ENCODE results near the gene MLF2. TPM values are rescaled to one million over a fixed set of nuclear protein-coding genes. Genes with fewer than 3 reads are reported as not detected.

MLF2 gene
- total RNA-seq, 1 donor from 2014 or later, result 102 TPM

DNA sequence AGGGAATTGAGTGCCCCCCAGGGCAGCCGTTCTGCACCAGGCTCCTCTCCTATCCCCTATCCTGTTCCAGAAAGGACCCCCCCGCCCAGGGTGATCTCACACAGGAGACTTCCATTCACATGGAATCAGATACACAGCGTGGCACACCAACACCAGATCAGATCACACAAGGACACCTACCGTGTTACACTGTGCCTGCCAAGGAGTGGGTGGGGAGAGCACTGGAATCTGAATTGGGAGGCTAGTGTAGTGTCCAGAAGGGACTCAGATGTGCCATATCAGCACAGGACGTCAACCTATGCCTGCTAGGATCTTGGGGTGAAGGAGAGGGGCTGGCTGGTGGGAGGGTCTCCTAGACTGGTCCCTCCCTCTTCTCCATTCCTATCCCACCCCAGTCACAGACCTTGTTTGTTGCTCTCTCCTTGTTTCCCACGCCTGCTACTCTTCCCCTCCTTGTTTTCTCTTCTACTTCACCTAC is 15.5 kb upstream of the MLF2 start:
- Mint-ChIP-seq H3K36me3 (ENCODE audit: low read depth) (no peaks in the 10 kb centered on the region), H3K4me1 (peaks cover 36% of the 10 kb centered on the region), H3K27me3 (peaks cover 57% of the 10 kb centered on the region), H3K9me3 (no peaks in the 10 kb centered on the region), H3K4me3 (peak overlapping the region; percentile 21), H3K27ac (peak overlapping the region; percentile 25)
- no peak for DNase-seq
- POLR2A ChIA-PET, result interaction anchor here (1.6 kb wide), 1 partner anchor 45 kb away, joined by 3 read pairs; the partner anchor contains the start of gene COPS7A
- ATAC-seq (ENCODE audit: low read depth), result no peak
- intact Hi-C loops (cut with micrococcal nuclease), result no loop called here
- TF ChIP-seq, protein P1, sequence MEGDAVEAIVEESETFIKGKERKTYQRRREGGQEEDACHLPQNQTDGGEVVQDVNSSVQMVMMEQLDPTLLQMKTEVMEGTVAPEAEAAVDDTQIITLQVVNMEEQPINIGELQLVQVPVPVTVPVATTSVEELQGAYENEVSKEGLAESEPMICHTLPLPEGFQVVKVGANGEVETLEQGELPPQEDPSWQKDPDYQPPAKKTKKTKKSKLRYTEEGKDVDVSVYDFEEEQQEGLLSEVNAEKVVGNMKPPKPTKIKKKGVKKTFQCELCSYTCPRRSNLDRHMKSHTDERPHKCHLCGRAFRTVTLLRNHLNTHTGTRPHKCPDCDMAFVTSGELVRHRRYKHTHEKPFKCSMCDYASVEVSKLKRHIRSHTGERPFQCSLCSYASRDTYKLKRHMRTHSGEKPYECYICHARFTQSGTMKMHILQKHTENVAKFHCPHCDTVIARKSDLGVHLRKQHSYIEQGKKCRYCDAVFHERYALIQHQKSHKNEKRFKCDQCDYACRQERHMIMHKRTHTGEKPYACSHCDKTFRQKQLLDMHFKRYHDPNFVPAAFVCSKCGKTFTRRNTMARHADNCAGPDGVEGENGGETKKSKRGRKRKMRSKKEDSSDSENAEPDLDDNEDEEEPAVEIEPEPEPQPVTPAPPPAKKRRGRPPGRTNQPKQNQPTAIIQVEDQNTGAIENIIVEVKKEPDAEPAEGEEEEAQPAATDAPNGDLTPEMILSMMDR (IDR thresholded peaks at IDR 0.05), result no peak
- CTCF ChIA-PET, result interaction anchor here (1.1 kb wide), 1 partner anchor 9 kb away, joined by 3 read pairs; no protein-coding TSS in a partner anchor

DNA sequence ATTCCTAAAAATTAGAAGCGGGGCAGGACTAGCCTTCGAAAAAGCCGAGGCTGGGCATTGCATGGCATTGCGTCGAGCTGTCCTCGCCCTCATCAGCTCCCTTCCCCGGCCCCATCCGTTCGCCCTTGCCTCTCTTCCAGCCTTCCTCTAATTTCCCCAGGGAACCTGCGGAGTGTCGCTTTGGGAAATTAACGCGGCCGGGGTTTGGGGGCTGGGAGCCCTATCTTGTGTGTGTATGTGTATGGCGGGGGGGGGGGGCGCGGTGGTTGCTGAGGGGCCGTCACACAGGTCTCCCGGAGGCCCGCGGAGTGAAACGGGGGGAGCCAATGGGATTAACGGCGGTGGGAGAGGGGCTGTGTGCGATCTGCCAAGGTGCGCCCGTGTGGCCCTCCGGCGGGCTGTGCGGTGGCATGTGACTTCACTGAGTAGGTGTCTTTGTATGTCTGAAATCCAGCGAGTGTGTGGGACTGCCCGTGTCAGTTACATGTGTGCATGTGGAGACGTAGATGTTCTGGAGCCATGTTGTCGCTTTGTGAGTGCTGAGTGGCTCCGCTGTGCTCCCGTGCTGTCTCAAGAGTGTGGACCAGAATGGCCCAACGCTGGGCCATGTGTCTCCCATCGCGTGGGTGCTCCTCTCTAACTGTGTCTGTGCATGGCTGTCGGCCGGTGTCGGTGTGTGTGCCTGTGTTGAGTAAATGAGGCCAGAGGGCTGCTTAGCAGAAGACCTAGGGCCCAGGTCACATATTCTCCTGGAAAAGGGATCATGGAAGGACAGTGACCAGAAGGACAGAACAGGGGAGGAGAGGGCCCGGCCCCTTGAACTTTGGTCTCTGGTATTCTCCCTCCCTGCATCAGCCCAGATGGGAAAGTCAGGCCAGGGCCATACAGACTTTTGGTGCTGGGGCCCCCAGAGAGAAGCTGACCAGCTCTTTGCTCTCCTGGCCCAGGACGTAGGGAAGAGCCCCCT is 14.7 kb upstream of the MLF2 start:
- ChIA-PET CTCF (interaction anchor here (0.8 to 3.2 kb wide), 17 partner anchors 9 to 213 kb away, joined by 3 to 64 read pairs (median 4); partner anchors contain the start of genes COPS7A, MLF2 and ZNF384), POLR2A (interaction anchor here (0.6 to 2.9 kb wide), 10 partner anchors 11 to 111 kb away, joined by 3 to 26 read pairs (median 4); partner anchors contain the start of genes CDCA3, COPS7A, MLF2 and ZNF384)
- no peaks in the 10 kb centered on the region for H3K9me3 Mint-ChIP-seq
- TF ChIP-seq, protein P1 (IDR thresholded peaks at IDR 0.05), result no peak
- no peaks in the 10 kb centered on the region for H3K36me3 Mint-ChIP-seq (ENCODE audit: low read depth)
- no peak overlapping the region for H3K27ac Mint-ChIP-seq
- H3K27me3 Mint-ChIP-seq, result peaks cover 53% of the 10 kb centered on the region
- H3K4me3 Mint-ChIP-seq, result peak overlapping the region; percentile 88
- peaks cover 33% of the 10 kb centered on the region for H3K4me1 Mint-ChIP-seq
- ATAC-seq (ENCODE audit: low read depth), result no peak
- intact Hi-C loops (cut with micrococcal nuclease), result loop anchor here (1.0 kb wide), 1 partner anchor 150 kb away; no protein-coding TSS in a partner anchor
- no peak for DNase-seq

DNA sequence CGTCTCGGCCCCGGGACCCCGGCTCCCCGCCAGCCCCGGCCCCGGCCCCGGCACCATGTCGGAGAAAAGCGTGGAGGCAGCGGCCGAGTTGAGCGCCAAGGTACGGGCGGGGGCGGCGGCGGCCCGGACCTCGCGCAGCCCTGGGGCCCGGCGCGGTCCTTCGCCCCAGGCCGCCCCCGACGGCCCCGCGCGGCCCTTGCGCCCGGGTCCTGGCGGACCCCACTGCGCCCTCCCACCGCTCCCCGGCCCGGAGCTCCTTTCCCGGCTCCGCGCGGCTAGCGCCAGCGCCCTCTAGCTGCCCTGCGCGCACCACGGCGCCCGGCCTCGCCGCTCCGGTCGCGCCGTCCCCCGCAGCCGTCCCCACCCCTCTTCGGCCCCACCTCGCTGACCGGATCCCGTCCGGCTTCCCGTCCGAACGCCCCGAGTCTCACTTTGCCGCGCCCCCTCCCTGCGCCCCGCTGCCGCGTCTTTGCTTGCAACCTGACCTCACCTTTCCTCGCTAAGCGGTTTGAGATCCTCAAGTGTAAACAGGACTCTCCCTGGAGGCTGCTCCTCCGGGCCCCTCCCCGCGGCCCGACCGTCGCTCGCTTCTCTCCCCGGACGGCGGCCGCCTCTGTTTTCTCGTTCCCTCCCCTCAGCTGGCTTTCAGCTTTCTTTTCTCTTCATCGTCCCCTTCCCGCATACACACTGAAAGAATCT is 13.9 kb upstream of the MLF2 start:
- Mint-ChIP-seq H3K27ac (no peak overlapping the region), H3K4me1 (peaks cover 29% of the 10 kb centered on the region), H3K9me3 (no peaks in the 10 kb centered on the region), H3K36me3 (ENCODE audit: low read depth) (no peaks in the 10 kb centered on the region), H3K27me3 (peaks cover 49% of the 10 kb centered on the region), H3K4me3 (peak overlapping the region; percentile 88)
- ChIA-PET POLR2A (interaction anchor here (0.6 to 2.9 kb wide), 11 partner anchors 12 to 148 kb away, joined by 3 to 26 read pairs (median 4); partner anchors contain the start of genes CDCA3, COPS7A, MLF2 and ZNF384), CTCF (interaction anchor here (0.8 to 3.2 kb wide), 19 partner anchors 9 to 213 kb away, joined by 3 to 64 read pairs (median 4); partner anchors contain the start of genes COPS7A, MLF2 and ZNF384)
- DNase-seq, result peak; percentile 67
- TF ChIP-seq, protein P1 (IDR thresholded peaks at IDR 0.05), result no peak
- peak; percentile 72 for ATAC-seq (ENCODE audit: low read depth)
- intact Hi-C loops (cut with micrococcal nuclease), result loop anchor here (1.0 kb wide), 4 partner anchors 13 to 149 kb away; partner anchors contain the start of gene CDCA3

DNA sequence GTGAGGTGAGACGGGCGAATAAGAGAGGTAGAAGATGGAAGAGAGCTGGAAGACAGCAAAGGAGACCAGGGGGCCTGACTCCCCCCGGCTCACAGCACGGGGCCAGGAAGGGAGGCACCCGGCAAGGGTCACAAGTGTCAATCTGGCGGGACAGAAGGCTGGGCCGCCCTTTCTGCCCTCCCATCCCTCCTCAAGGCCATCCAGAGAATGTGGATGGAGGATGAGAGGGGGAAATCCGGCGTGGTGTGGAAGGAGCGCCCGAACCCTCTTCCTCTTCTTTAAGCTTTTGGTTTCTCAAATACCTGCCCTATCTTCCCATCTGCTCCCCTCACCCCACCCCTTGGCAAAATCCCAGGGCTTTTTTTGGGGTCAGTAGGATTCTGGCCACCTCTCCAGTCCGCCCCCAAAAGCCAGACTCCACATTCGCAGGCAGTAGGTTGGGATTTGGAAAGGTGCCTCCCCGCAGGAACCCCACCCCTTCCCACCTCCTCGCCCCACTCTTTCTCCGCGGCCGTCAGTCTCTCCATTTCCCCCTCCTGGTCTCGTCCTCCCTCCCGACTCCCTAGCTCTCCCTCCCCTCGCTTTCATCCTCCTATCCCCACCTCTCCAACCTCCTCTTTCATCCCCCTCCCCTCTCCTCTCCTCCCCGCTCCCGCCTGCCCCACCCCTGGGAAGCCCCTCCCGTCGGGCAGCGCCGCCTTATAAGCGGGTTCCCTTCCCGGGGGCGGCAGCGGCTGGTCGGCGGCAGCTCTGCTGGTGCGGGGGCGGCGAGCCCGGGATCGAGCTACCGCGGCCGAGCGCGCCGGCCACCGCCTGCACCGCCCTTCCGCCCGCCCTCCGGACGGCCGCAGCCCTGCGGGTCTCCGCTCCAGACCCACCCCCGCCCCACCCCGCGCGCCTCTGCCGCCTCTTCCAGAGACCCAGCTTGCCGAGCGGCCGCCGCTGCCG is 13.0 kb upstream of the MLF2 start, which contains the start of gene PTMS:
Gene PTMS, plus strand, starts transcription at position 730 of the 948 bp plus-strand sequence. CDS start 343 bp downstream, outside the sequence.
- intact Hi-C loops (cut with micrococcal nuclease), result loop anchor here (1.0 kb wide), 3 partner anchors 13 to 85 kb away; partner anchors contain the start of gene CDCA3
- Mint-ChIP-seq H3K36me3 (ENCODE audit: low read depth) (no peaks in the 10 kb centered on the region), H3K4me1 (peaks cover 29% of the 10 kb centered on the region), H3K9me3 (no peaks in the 10 kb centered on the region), H3K4me3 (peak within 1 kb of the TSS; percentile 88), H3K27ac (no peak within 1 kb of the TSS), H3K27me3 (peaks cover 43% of the 10 kb centered on the region)
- DNase-seq (peak; percentile 34), ATAC-seq (ENCODE audit: low read depth) (peak; percentile 13)
- TF ChIP-seq, protein P1 (IDR thresholded peaks at IDR 0.05), result no peak
- CTCF ChIA-PET, result interaction anchor here (0.8 to 3.2 kb wide), 19 partner anchors 8 to 212 kb away, joined by 3 to 64 read pairs (median 4); partner anchors contain the start of genes COPS7A, MLF2 and ZNF384
- POLR2A ChIA-PET, result interaction anchor here (0.9 to 2.9 kb wide), 7 partner anchors 13 to 147 kb away, joined by 3 to 26 read pairs (median 4); partner anchors contain the start of genes CDCA3, COPS7A, MLF2 and ZNF384
